Medulla oblongata (tissue), 1 donor: Measurements from ENCODE around the gene DSC1.
"Not testable (repeated sequence)": the region's sequence is repeated elsewhere in the genome, so short reads cannot be mapped to it uniquely, and the experiment has no call there.

Experiments
- DNase-seq: peaks from one replicate; pipeline ENCODE4 v3.0.0-alpha.2; 2015; ENCODE audit errors: extremely low spot score

The DSC1 gene

GRCh38 chr18:31162825-31163435 lies at the start of gene DSC1:
DSC1 (minus strand) TSS chr18:31162856; CDS start chr18:31162594, 262 bp downstream.
- DNase-seq, result no peak

GRCh38 chr18:31211047-31211446 lies 48.4 kb upstream of the DSC1 start:
- DNase-seq, result no peak

GRCh38 chr18:31209041-31209440 lies 46.4 kb upstream of the DSC1 start:
- DNase-seq, result no peak

- no peak for DNase-seq
These were observed 44.7 kb upstream of the DSC1 start for GRCh38 chr18:31207391-31207790.

- peak; percentile 33 for DNase-seq
These were observed 44.2 kb upstream of the DSC1 start for GRCh38 chr18:31206787-31207381.

- DNase-seq, result no peak
These were observed 43.4 kb upstream of the DSC1 start for GRCh38 chr18:31206071-31206470.

- DNase-seq, result no peak
These were observed 42.6 kb upstream of the DSC1 start for GRCh38 chr18:31205273-31205672.

GRCh38 chr18:31204833-31205232 lies 42.2 kb upstream of the DSC1 start:
- no peak for DNase-seq

GRCh38 chr18:31204166-31204565 lies 41.5 kb upstream of the DSC1 start:
- DNase-seq, result no peak

GRCh38 chr18:31203794-31204148 lies 41.1 kb upstream of the DSC1 start:
- no peak for DNase-seq

GRCh38 chr18:31203096-31203793 lies 40.6 kb upstream of the DSC1 start:
- DNase-seq, result no peak

GRCh38 chr18:31199190-31199769 lies 36.6 kb upstream of the DSC1 start:
- DNase-seq, result no peak

GRCh38 chr18:31197676-31198075 lies 35.0 kb upstream of the DSC1 start:
- no peak for DNase-seq

GRCh38 chr18:31195063-31195462 lies 32.4 kb upstream of the DSC1 start:
- no peak for DNase-seq

GRCh38 chr18:31192086-31192776 lies 29.6 kb upstream of the DSC1 start:
- DNase-seq, result no peak

- no peak for DNase-seq
These were observed 28.3 kb upstream of the DSC1 start for GRCh38 chr18:31190919-31191318.

- no peak for DNase-seq
These were observed 27.1 kb upstream of the DSC1 start for GRCh38 chr18:31189757-31190156.

GRCh38 chr18:31185186-31185950 lies 22.7 kb upstream of the DSC1 start:
- DNase-seq, result no peak

- DNase-seq, result no peak
These were observed 20.6 kb upstream of the DSC1 start for GRCh38 chr18:31183302-31183701.

GRCh38 chr18:31177369-31177768 lies 14.7 kb upstream of the DSC1 start:
- not testable (repeated sequence) for DNase-seq

- no peak for DNase-seq
These were observed 13.9 kb upstream of the DSC1 start for GRCh38 chr18:31176531-31176930.
